HG03097 (cell line): ENCODE results near the gene RXRA.

Experiments
- ATAC-seq: cut with Tn5 transposase; IDR thresholded peaks from one replicate; pipeline ENCODE4 v1.9.1; 2021; ENCODE audit not compliant: unreplicated experiment, low FRiP score

Gene RXRA

GRCh38 chr9:134425401-134425800 is 99.1 kb downstream of the RXRA start:
- no peak for ATAC-seq

GRCh38 chr9:134425812-134426211 is 99.6 kb downstream of the RXRA start:
- no peak for ATAC-seq

GRCh38 chr9:134426436-134426835 is 100.2 kb downstream of the RXRA start:
- no peak for ATAC-seq

DNA sequence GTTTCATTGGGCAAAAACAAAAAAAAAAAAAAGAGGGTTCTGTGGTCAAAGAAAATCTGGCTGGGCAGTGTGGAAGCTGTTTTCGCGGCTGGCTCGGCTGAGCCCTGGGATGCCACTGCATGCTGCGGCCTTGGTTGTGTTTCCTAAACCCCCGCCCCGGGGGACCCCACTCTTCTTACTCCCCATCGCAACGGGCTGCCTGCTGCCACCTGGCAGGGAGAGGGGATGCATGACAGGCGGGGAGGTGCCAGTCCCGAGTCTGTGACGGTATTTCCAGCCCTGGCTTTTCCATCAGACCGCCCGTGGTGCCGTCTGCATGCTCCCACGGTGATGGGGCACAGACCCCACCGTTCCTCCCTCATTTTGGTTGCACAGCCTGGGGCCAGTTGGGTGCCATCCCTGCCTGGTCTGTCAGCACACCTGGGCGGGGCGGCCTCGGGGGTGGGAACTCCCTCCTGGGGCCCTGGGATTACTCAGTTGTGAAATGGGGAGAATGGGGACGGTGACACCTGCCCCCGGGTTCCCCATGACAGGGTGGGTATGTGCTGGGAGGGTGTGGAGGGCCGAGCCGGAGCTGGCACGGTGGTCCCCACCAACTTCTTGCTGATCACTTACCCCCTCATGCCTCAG is 101.0 kb downstream of the RXRA start:
- ATAC-seq, result no peak

- ATAC-seq, result no peak
Measured at GRCh38 chr9:134428559-134428958, 102.3 kb downstream of the RXRA start.

DNA sequence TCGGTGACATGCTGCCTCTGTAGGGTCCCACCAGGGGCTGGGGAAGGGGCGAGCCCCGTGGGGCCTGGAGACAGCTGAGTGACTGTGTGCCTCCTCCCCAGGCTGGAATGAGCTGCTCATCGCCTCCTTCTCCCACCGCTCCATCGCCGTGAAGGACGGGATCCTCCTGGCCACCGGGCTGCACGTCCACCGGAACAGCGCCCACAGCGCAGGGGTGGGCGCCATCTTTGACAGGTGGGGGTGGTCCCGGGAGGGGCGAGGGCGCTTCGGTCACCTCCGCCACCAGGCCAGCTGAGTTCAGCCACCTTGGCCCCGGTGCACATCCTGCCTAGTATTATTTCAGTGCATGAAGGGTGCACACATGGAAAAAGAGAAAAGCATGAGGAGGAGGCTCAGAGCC is 102.8 kb downstream of the RXRA start:
- ATAC-seq, result no peak

DNA sequence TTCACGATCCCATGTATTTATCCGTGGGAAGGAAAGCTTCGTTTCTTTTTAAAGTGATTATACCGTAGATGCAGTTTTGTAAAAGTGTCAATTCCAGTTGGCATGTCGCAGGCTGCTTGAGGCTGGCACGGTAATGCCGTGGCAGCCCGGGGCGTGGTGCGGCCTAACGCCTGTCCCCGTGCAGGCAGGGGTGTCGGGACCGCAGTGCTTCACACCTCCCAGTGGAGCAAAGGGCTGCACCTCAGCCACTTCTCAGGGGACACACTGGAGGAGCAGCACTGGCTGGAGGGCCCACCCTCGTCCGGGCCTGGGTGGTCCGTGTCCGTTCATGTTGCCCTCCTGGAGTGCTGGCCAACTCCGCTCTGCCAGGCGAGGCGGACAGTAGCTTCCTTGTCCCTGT is 103.2 kb downstream of the RXRA start:
- ATAC-seq, result no peak

DNA sequence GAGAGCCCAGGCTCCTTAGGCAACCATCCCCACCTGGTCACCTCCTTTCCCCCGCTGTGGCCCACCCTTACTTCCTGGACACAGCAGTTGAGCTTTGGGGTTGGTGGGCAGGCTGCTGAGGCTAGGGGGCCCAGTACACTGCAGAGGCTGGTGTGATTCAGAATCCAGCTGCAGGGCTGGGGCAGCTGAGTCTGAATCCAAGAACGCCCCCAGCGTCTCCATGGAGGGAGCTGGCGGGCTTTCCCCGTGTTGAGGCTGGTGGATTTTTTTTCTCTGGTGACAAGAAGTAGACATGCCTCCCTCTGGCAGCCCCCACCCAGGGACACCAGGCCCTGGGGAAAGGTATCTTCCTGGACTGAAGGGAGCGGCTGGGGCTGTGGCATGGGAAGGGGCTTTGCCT is 104.8 kb downstream of the RXRA start:
- no peak for ATAC-seq

DNA sequence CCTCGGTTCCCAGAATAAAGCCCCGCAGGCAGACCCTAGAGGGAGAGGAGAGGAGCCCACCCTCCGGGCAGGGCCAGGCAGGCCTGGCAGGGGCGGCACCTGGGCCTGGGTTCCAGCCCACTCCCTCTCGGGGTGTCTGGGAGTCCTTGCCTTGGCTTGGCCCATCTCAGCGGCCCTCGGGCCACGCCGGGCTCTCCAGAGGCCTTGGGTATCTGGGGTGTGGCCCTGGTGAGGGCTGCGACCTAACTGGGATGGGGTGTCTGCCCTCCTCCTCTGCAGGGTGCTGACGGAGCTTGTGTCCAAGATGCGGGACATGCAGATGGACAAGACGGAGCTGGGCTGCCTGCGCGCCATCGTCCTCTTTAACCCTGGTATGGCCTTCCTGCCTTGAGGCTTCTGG is 105.4 kb downstream of the RXRA start:
- no peak for ATAC-seq

DNA sequence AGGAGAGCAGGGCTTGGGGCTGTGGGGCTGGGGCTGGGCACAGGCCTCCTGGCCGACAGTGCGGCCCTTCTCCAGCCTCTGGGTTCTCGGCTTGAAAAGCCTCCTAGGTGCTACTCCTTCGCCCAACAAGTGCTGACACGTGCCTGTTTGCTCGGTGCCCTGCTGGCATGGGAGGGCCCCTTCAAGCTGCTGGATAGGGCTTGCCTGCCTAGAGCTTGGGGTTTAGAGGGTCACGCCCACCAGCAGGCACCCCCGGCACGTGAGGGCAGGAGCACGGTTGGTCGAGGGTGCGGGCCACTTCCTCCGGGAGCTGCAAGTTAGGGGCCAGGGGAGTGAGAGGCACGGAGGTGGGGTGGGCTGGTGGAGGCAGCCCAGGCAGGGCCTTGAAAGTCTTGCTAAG is 106.2 kb downstream of the RXRA start:
- no peak for ATAC-seq

GRCh38 chr9:134433101-134433500 is 106.8 kb downstream of the RXRA start:
- ATAC-seq, result no peak

GRCh38 chr9:134433909-134434882 is 107.9 kb downstream of the RXRA start:
- ATAC-seq, result no peak

DNA sequence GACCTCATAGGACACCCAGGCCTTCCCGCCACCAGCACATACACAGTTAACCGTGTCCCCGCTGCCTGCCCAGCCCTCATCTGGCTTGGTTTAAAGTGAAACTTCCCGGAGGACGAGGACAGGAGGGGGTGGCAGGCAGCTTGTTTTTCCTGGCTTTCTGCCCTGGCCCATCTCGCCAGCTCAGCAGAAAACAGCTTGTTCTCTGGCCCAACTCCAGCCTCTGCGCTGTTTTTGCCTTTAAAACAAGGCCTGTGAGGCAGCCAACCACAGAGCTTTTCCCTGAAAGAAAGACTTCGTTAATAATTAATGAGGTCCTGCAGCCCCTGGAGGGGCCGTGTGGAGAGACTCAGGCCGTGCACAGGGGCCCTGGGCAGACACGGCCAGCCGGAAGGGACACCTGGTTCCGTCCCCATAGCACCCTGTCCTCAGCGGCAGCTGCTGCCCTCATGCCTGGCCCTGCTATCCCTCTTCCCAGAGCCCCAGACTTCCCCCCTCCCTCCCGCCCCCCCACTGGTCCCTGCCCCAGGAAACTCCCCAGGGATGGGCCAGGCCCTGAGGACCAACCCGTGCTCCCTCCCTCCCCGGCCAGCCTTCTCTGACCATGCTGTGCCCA is 108.7 kb downstream of the RXRA start:
- no peak for ATAC-seq

DNA sequence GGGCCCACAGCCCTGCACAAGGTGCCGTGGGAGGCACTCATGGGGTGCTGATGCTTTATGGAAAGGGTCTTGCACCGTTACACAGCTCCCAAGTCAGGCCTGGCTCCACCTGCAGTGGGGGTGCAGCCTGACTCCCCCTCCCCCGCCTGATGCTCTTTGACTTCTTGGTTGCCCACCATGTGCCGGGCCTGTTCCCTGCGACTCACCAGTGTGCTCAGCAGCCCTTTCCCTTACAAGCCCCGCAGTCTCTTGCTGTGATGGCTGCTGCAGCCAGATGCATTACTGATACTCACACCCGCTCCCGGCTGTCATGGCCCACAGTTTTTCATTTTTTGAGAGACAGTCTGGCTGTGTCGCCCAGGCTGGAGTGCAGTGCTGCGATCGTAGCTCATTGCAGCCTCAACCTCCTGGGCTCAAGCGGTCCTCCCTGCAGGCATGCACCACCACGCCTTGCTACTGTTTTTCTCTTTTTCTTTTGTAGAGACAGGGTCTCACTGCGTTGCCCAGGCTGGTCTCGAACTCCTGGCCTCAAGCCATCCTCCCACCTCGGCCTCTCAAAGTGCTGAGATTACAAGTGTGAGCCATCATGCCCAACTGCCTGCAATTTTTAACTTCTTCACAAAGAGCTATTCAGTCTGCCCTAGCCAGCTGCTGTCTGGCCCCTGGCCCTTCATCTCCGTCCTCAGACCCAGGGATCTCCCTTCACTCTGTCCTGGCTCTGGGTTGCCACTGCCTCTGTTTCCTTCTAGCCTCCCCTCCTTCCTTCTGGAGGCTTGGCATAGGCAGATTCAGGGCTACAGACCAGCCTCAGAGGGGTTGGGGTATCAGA is 109.5 kb downstream of the RXRA start:
- ATAC-seq, result no peak

- ATAC-seq, result no peak
Measured at GRCh38 chr9:134436379-134436762, 110.1 kb downstream of the RXRA start.

DNA sequence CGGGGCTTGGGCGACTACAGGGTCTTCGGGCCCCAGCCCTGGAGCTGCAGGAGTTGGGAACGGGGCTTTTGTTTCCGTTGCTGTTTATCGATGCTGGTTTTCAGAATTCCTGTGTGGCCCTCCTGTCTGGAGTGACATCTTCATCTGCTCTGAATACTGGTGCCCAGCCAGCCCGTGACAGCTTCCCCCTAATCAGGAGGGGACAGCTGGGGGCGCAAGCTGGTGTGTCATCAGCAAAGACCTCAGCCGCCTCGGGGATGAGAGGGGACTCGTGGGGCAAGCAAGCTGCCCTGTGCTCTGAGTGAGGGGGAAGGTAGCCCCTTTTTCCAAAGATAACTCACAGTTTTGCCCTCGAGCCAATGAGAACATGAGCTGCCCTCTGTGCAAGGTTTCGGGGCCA is 110.7 kb downstream of the RXRA start:
- ATAC-seq, result no peak

GRCh38 chr9:134437403-134438194 is 111.3 kb downstream of the RXRA start:
- ATAC-seq, result no peak

GRCh38 chr9:134438195-134438788 is 112.0 kb downstream of the RXRA start:
- no peak for ATAC-seq

DNA sequence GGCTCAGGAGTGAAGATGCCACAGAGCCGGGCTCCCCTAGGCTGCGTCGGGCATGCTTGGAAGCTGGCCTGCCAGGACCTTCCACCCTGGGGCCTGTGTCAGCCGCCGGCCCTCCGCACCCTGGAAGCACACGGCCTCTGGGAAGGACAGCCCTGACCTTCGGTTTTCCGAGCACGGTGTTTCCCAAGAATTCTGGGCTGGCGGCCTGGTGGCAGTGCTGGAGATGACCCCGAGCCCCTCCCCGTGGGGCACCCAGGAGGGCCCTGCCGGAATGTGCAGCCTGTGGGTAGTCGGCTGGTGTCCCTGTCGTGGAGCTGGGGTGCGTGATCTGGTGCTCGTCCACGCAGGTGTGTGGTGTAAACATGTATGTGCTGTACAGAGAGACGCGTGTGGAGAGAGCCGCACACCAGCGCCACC is 113.1 kb downstream of the RXRA start:
- no peak for ATAC-seq
